ENCODE measurements around the gene SMIM7. TPM values are rescaled to one million over a fixed set of nuclear protein-coding genes. Genes with fewer than 3 reads are reported as not detected.

Gene SMIM7
- total RNA-seq, 1 donor from 2014 or later: 65.3 TPM

DNA sequence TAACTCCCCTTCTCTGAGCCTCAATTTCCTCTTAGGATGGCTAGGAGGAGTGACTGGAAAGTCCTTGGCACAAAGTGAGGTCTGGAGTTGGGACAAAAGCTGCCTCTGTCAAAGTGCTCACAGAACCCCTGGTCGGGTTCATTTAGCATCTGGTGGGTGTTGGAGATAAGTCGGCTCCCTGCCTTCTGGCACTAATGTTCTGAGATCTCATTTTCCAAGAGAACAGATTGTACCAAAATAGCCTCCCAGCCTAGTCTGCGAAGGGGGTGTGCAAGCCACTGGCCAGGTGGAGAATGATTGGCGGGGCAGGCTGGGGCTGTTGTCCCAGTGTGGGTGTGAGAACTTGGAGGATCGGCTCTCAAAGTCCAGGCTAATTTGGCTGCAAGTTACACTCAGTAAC lies 39.0 kb upstream of the SMIM7 start:
- Histone ChIP-seq H3K36me3 (no peaks in the 10 kb centered on the region), H3K4me1 (no peaks in the 10 kb centered on the region), H3F3A (ENCODE audit: low read depth) (no peaks in the 10 kb centered on the region), H3K9ac (no peak overlapping the region), H3K4me2 (no peak overlapping the region), H3K79me2 (ENCODE audit: low read depth) (no peaks in the 10 kb centered on the region), H3K27me3 (no peaks in the 10 kb centered on the region), H3K9me3 (ENCODE audit: low read depth) (no peaks in the 10 kb centered on the region), H4K20me1 (ENCODE audit: low read depth) (no peaks in the 10 kb centered on the region), H3K27ac (no peak overlapping the region), H2AFZ (replicated peaks) (no peak overlapping the region), H3K4me3 (no peak overlapping the region)
- Mint-ChIP-seq H3K27ac (no peak overlapping the region), H3K9me3 (no peaks in the 10 kb centered on the region), H3K4me3 (no peak overlapping the region), H3K27me3 (ENCODE audit: insufficient read depth, low read depth) (peaks cover 12% of the 10 kb centered on the region), H3K36me3 (no peaks in the 10 kb centered on the region), H3K4me1 (no peaks in the 10 kb centered on the region)
- no peak for DNase-seq (ENCODE audit: low spot score)
- TF ChIP-seq EZH2 (IDR thresholded peaks at IDR 0.05): no peak
- no peak for TF ChIP-seq EZH2phosphoT487 (IDR thresholded peaks at IDR 0.05)
- TF ChIP-seq, protein P1, sequence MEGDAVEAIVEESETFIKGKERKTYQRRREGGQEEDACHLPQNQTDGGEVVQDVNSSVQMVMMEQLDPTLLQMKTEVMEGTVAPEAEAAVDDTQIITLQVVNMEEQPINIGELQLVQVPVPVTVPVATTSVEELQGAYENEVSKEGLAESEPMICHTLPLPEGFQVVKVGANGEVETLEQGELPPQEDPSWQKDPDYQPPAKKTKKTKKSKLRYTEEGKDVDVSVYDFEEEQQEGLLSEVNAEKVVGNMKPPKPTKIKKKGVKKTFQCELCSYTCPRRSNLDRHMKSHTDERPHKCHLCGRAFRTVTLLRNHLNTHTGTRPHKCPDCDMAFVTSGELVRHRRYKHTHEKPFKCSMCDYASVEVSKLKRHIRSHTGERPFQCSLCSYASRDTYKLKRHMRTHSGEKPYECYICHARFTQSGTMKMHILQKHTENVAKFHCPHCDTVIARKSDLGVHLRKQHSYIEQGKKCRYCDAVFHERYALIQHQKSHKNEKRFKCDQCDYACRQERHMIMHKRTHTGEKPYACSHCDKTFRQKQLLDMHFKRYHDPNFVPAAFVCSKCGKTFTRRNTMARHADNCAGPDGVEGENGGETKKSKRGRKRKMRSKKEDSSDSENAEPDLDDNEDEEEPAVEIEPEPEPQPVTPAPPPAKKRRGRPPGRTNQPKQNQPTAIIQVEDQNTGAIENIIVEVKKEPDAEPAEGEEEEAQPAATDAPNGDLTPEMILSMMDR (IDR thresholded peaks at IDR 0.05): no peak

DNA sequence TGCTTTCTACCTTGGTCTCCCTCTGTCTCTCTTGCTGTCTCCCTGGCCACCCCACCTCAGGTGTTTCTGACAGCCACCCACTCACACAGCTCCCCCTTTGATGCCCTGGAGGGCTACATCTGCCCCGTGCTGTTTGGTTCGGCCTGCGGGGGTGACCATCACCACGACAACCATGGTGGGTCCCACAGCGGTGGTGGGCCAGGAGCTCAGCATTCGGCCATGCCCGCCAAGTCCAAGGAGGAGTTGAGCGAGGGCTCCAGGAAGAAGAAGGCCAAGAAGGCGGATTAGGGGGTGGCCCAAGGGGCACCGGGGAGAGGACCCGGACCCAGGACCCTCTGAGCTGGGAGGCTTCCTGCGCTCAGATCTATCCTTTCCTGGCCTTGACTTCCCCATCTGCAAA lies 28.1 kb upstream of the SMIM7 start:
- no peaks in the 10 kb centered on the region for H3K27me3 ChIP-seq
- peaks cover 6% of the 10 kb centered on the region for H3K27me3 Mint-ChIP-seq (ENCODE audit: insufficient read depth, low read depth)
- H3K4me1 Mint-ChIP-seq: no peaks in the 10 kb centered on the region
- H2AFZ ChIP-seq (replicated peaks): no peak overlapping the region
- H3K9me3 Mint-ChIP-seq: no peaks in the 10 kb centered on the region
- H3K27ac Mint-ChIP-seq: no peak overlapping the region
- no peak for TF ChIP-seq EZH2 (IDR thresholded peaks at IDR 0.05)
- TF ChIP-seq EZH2phosphoT487 (IDR thresholded peaks at IDR 0.05): no peak
- TF ChIP-seq, protein P1 (IDR thresholded peaks at IDR 0.05): no peak
- no peaks in the 10 kb centered on the region for H4K20me1 ChIP-seq (ENCODE audit: low read depth)
- H3K4me1 ChIP-seq: no peaks in the 10 kb centered on the region
- H3K4me2 ChIP-seq: no peak overlapping the region
- DNase-seq (ENCODE audit: low spot score): no peak
- H3K4me3 ChIP-seq: no peak overlapping the region
- no peak overlapping the region for H3K4me3 Mint-ChIP-seq
- no peaks in the 10 kb centered on the region for H3F3A ChIP-seq (ENCODE audit: low read depth)
- H3K9me3 ChIP-seq (ENCODE audit: low read depth): no peaks in the 10 kb centered on the region
- no peaks in the 10 kb centered on the region for H3K79me2 ChIP-seq (ENCODE audit: low read depth)
- H3K36me3 ChIP-seq: no peaks in the 10 kb centered on the region
- H3K9ac ChIP-seq: no peak overlapping the region
- H3K36me3 Mint-ChIP-seq: no peaks in the 10 kb centered on the region
- H3K27ac ChIP-seq: no peak overlapping the region

DNA sequence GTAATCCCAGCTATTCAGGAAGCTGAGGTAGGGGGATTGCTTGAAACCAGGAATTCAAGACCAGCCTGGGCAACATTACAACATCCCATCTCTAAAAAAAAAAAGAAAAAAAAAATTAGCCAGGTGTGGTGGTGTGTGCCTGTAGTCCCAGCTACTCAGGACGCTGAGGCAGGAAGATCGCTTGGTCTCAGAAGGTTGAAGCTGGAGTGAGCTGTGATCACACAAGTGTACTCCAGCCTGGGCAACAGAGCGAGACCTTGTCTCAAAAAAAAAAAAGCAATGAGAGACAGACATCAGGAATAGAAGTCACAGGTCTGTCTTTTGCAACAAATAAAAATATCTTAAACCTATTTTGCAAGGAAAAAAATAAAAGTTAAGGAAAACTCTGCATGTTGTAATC lies 24.3 kb upstream of the SMIM7 start:
- no peak overlapping the region for H3K27ac Mint-ChIP-seq
- no peak overlapping the region for H3K4me2 ChIP-seq
- no peaks in the 10 kb centered on the region for H3K9me3 ChIP-seq (ENCODE audit: low read depth)
- no peak overlapping the region for H3K4me3 Mint-ChIP-seq
- no peak for TF ChIP-seq EZH2phosphoT487 (IDR thresholded peaks at IDR 0.05)
- TF ChIP-seq EZH2 (IDR thresholded peaks at IDR 0.05): no peak
- TF ChIP-seq, protein P1 (IDR thresholded peaks at IDR 0.05): no peak
- H3K27me3 Mint-ChIP-seq (ENCODE audit: insufficient read depth, low read depth): peaks cover 3% of the 10 kb centered on the region
- peaks cover 6% of the 10 kb centered on the region for H3K36me3 Mint-ChIP-seq
- H4K20me1 ChIP-seq (ENCODE audit: low read depth): no peaks in the 10 kb centered on the region
- peaks cover 2% of the 10 kb centered on the region for H3K9me3 Mint-ChIP-seq
- no peak for DNase-seq (ENCODE audit: low spot score)
- H2AFZ ChIP-seq (replicated peaks): no peak overlapping the region
- H3K27me3 ChIP-seq: no peaks in the 10 kb centered on the region
- no peaks in the 10 kb centered on the region for H3F3A ChIP-seq (ENCODE audit: low read depth)
- no peaks in the 10 kb centered on the region for H3K4me1 ChIP-seq
- no peaks in the 10 kb centered on the region for H3K36me3 ChIP-seq
- H3K4me1 Mint-ChIP-seq: no peaks in the 10 kb centered on the region
- no peak overlapping the region for H3K9ac ChIP-seq
- no peaks in the 10 kb centered on the region for H3K79me2 ChIP-seq (ENCODE audit: low read depth)
- no peak overlapping the region for H3K27ac ChIP-seq
- H3K4me3 ChIP-seq: no peak overlapping the region
